T-cell (primary cell): Measurements from ENCODE around the gene ATXN7. TPM values are rescaled to one million over a fixed set of nuclear protein-coding genes. Genes with fewer than 3 reads are reported as not detected.
A peak's percentile ranks its signal among the peaks of the same experiment; 100 is the strongest.

ENCODE experiments used
- ATAC-seq, 4 experiments: fragments of 200-7000 bp in 3 of 4; fragments of 150-1000 bp in 1 of 4; cut with Tn5 transposase; replicated peaks in 1 of 4; 1 replicate in 3 of 4; 2 replicates in 1 of 4; pipeline ENCODE4 v1.10.0; 2021; ENCODE audit warnings: moderate library complexity in 3 of 4, mild to moderate bottlenecking in 2 of 4, moderate number of reproducible peaks in 1 of 4
- CTCF ChIA-PET, 2 donors: fragments of 300-600 bp; sonication (Branson Sonifier 250); formaldehyde crosslinking; loops; one replicate each; lab custom pipeline; 2022; ENCODE audit warnings: antibody characterized with exemption in 2 of 2; lab: Charles Lee
- POLR2A ChIA-PET, 2 donors: fragments of 300-600 bp; sonication (Branson Sonifier 250); formaldehyde crosslinking; loops; one replicate each; lab custom pipeline; 2022; ENCODE audit warnings: antibody characterized with exemption in 2 of 2; lab: Charles Lee
- DNase-seq, 35 experiments: peaks; one replicate each; pipeline versions ENCODE4 v3.0.0 to v3.0.0-alpha.2; 2013 to 2023
- H3K27ac ChIP-seq: one replicate; pipeline ENCODE4 v1.5.1; 2013; ENCODE audit warnings: low read length
- H3K27me3 ChIP-seq, 2 experiments: replicated peaks in 1 of 2; 1 replicate in 1 of 2; 2 replicates in 1 of 2; pipeline versions ENCODE4 v1.6.1 to v1.7.0; 2013; ENCODE audit warnings: low read length in 1 of 2, mixed read lengths in 1 of 2; ENCODE audit not compliant: control insufficient read depth in 2 of 2, insufficient read depth in 2 of 2; ENCODE audit errors: extremely low read depth in 1 of 2
- H3K36me3 ChIP-seq, 2 donors: 1 replicate in 1 of 2; 2 replicates in 1 of 2; pipeline versions ENCODE4 v1.6.1 to v1.7.0; 2013; ENCODE audit warnings: low read length in 1 of 2; ENCODE audit not compliant: control insufficient read depth in 2 of 2, insufficient read depth in 1 of 2; ENCODE audit errors: extremely low read depth in 1 of 2
- H3K4me1 ChIP-seq, 2 experiments: 1 replicate in 1 of 2; 2 replicates in 1 of 2; pipeline versions ENCODE4 v1.6.1 to v1.7.0; 2013; ENCODE audit warnings: low read length in 2 of 2, mixed read lengths in 1 of 2; ENCODE audit not compliant: insufficient read depth in 2 of 2, control insufficient read depth in 1 of 2; ENCODE audit errors: extremely low read depth in 1 of 2
- H3K4me3 ChIP-seq, 2 donors: 1 replicate in 1 of 2; 2 replicates in 1 of 2; pipeline versions ENCODE4 v1.5.1 to v1.7.0; 2013; ENCODE audit warnings: mild to moderate bottlenecking in 2 of 2, low read length in 1 of 2, moderate library complexity in 1 of 2; ENCODE audit not compliant: control insufficient read depth in 1 of 2; ENCODE audit errors: extremely low read depth in 1 of 2
- H3K9me3 ChIP-seq: 2 replicates; pipeline ENCODE4 v1.7.0; 2013
- H3K27ac Mint-ChIP-seq, 2 donors: one replicate each; pipeline ENCODE4 v1.8.0; 2020 to 2021; ENCODE audit warnings: mild to moderate bottlenecking in 2 of 2, mixed read lengths in 2 of 2
- H3K27me3 Mint-ChIP-seq, 2 donors: one replicate each; pipeline ENCODE4 v1.8.0; 2021 to 2022; ENCODE audit warnings: mixed read lengths in 2 of 2
- H3K36me3 Mint-ChIP-seq: one replicate; pipeline ENCODE4 v1.8.0; 2021; ENCODE audit warnings: mixed read lengths
- H3K4me1 Mint-ChIP-seq, 3 donors: one replicate each; pipeline ENCODE4 v1.8.0; 2020 to 2022; ENCODE audit warnings: mixed read lengths in 3 of 3, mild to moderate bottlenecking in 1 of 3
- H3K4me3 Mint-ChIP-seq, 3 donors: one replicate each; pipeline ENCODE4 v1.8.0; 2020 to 2022; ENCODE audit warnings: mild to moderate bottlenecking in 3 of 3, mixed read lengths in 3 of 3, moderate library complexity in 3 of 3
- H3K9me3 Mint-ChIP-seq, 3 donors: one replicate each; pipeline ENCODE4 v1.8.0; 2020 to 2022; ENCODE audit warnings: mixed read lengths in 3 of 3
- WGBS: methylation state at CpG from one replicate; pipeline ENCODE4 v1.1.5; 2013; ENCODE audit warnings: missing lambda C conversion rate; ENCODE audit not compliant: insufficient coverage; 5-methylcytosine and 5-hydroxymethylcytosine counted together
- total RNA-seq, 35 experiments: library from RNA in 6 of 35; stranded (reverse) in 6 of 35; fragments of 120-200 nt in 1 of 35; gene quantifications; one replicate each; pipeline versions ENCODE4 v1.2.1 to v1.2.4 and lab custom pipeline; 2013 to 2026

ATXN7 gene
- total RNA-seq, 5 donors from 2014 or later (not counting 1 experiment from before 2014, with no cell fraction given), result 110 to 231 (median 123) TPM

DNA sequence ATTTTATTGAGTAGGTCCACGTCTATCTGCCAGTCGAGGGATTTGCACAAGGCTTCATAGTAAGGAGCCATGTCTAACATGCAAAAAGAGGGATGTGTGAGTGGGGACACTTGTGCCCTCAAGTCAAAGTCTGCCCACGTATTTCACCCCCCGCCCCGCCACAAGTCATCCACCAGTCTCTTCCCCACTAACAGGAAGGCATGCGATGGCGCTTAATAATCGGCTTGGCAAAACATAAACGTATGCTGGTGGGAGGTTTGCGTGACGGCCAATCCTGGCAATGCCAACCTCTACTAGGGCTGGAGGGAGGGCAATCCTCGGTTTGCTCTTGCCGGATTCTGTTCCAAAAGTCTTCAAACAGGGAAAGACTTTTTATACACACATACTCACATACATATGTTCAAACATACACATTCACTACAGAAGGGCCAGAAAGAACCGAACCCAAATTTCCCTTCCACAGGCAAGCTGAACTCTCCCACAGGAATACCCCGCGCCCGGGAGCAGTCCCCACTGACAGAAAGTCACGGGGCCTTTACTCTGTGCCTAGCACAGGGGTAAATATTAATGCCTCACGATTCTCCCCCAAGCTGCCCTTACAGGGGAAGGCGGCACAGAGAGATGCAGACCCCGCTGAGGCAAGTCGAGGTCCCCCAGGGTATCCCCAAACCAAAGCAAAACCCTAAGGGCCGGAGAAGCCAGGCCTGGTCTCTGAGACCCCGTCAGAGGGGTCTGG is 159.0 kb downstream of the ATXN7 start:
- ChIA-PET POLR2A (interaction anchor here in 1 of 2 donors (0.7 to 1.1 kb wide), 2 partner anchors 14 to 46 kb away, joined by 3 to 4 read pairs; no protein-coding TSS in a partner anchor), CTCF (interaction anchor here (0.6 to 1.8 kb wide), 21 partner anchors 11 to 428 kb away, joined by 3 to 16 read pairs (median 4); no protein-coding TSS in a partner anchor)
- Histone ChIP-seq H3K4me1 (peaks cover 10 to 26% of the 10 kb centered on the region in 2 experiments), H3K27me3 (no peaks in the 10 kb centered on the region), H3K36me3 (peaks cover 0 to 35% of the 10 kb centered on the region in 2 donors), H3K4me3 (peak overlapping the region; percentile 75 to 85), H3K27ac (peak overlapping the region; percentile 62), H3K9me3 (no peaks in the 10 kb centered on the region)
- WGBS, result 5% methylated on average over 13 of the region's 24 CpGs
- peaks cover 19% of the 10 kb centered on the region for H3K36me3 Mint-ChIP-seq
- H3K27ac Mint-ChIP-seq, result peak overlapping the region; percentile 87 to 93
- no peaks in the 10 kb centered on the region for H3K9me3 Mint-ChIP-seq
- peaks cover 6 to 9% of the 10 kb centered on the region in 2 donors for H3K27me3 Mint-ChIP-seq
- ATAC-seq (peak in 3 of 4 experiments; percentile 1 to 11 (median 3)), DNase-seq (peak in 11 of 35 experiments; percentile 0 to 27 (median 5))
- peaks cover 34 to 44% (median 40%) of the 10 kb centered on the region in 3 donors for H3K4me1 Mint-ChIP-seq
- peak overlapping the region; percentile 88 for H3K4me3 Mint-ChIP-seq

DNA sequence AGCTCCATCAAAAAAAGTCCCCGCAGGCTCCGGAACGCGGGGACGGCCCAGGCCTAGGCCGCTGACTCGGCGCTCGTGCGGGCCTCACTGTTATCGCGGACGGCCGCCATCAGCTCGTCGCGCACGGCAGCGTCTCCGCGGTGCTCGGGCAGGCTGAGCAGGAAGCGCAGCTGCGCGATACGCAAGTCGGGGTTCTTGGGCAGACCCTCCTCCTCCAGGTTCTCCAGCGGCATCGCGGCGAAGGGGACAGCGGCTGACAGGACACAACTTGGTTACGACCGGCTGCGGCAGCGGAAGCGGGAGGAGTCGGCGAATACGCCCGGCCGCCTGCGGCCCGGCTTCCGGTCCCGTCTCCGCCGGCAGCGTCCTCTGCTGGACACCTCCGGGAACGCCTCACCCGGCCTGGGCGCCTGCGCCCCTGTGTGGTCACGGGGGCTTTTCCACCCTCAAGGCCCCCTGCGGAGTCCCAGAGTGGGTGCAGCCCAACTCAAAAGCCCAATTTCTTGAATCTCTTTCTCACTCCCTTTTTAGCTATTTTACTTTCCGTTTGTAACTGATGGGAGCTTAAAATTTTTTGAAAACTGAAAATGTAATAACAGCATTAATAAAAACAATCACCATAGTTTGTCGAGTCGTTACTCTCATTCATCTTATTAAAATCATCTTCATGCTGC is 159.7 kb downstream of the ATXN7 start, which contains the start of gene PSMD6:
TSS of gene PSMD6 (minus strand) at position 308 of the 674 bp plus-strand sequence. CDS start at position 233, 75 bp downstream.
- Mint-ChIP-seq H3K27me3 (peaks cover 13 to 16% of the 10 kb centered on the region in 2 donors), H3K4me3 (peak within 1 kb of the TSS; percentile 88), H3K4me1 (peaks cover 34 to 39% (median 38%) of the 10 kb centered on the region in 3 donors), H3K36me3 (peaks cover 12% of the 10 kb centered on the region), H3K27ac (peak within 1 kb of the TSS; percentile 87 to 93), H3K9me3 (no peaks in the 10 kb centered on the region)
- WGBS, result under 1% methylated on average over 56 of the region's 59 CpGs
- ChIA-PET CTCF (interaction anchor here (0.6 to 1.8 kb wide), 25 partner anchors 11 to 464 kb away, joined by 3 to 16 read pairs (median 4); no protein-coding TSS in a partner anchor), POLR2A (interaction anchor here (0.7 to 1.1 kb wide), 4 partner anchors 11 to 55 kb away, joined by 3 to 5 read pairs (median 4); no protein-coding TSS in a partner anchor)
- H3K27ac ChIP-seq, result peak within 1 kb of the TSS; percentile 69
- peak within 1 kb of the TSS; percentile 75 to 85 for H3K4me3 ChIP-seq
- H3K36me3 ChIP-seq, result peaks cover 0 to 28% of the 10 kb centered on the region in 2 donors
- ATAC-seq, result peak; percentile 93 to 97 (median 96)
- H3K9me3 ChIP-seq, result no peaks in the 10 kb centered on the region
- DNase-seq, result peak; percentile 77 to 97 (median 88)
- peaks cover 10 to 26% of the 10 kb centered on the region in 2 experiments for H3K4me1 ChIP-seq
- no peaks in the 10 kb centered on the region for H3K27me3 ChIP-seq

DNA sequence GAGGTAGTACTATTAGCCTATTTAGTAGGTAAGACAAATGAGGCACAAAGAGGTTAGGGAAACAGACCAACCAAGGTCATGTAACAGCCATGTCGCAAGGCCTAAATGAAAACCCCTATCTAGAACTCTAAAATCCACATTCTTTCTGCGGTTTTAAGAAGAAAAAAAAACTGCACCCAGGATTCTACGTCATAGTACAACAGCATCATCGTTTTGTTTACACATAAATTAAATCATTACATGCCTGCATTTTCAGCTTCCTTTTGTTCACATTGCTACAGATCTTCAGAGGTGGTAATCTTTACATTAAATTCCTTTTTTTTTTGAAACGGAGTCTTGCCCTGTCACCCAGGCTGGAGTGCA is 160.2 kb downstream of the ATXN7 start:
- peaks cover 0 to 24% of the 10 kb centered on the region in 2 donors for H3K36me3 ChIP-seq
- ChIA-PET POLR2A (interaction anchor here in 1 of 2 donors (0.9 to 1.0 kb wide), 2 partner anchors 11 to 55 kb away, joined by 3 to 5 read pairs; no protein-coding TSS in a partner anchor), CTCF (interaction anchor here (0.6 to 1.8 kb wide), 18 partner anchors 12 to 464 kb away, joined by 3 to 16 read pairs (median 4); no protein-coding TSS in a partner anchor)
- Mint-ChIP-seq H3K27ac (peak overlapping the region; percentile 87 to 93), H3K4me3 (peak overlapping the region; percentile 88), H3K36me3 (peaks cover 8% of the 10 kb centered on the region), H3K4me1 (peaks cover 34 to 39% (median 38%) of the 10 kb centered on the region in 3 donors), H3K27me3 (peaks cover 18 to 21% of the 10 kb centered on the region in 2 donors), H3K9me3 (no peaks in the 10 kb centered on the region)
- no peaks in the 10 kb centered on the region for H3K27me3 ChIP-seq
- no peak for DNase-seq
- 93% methylated on average over 3 of the region's 5 CpGs for WGBS
- H3K4me3 ChIP-seq, result peak overlapping the region in 1 of 2 donors; percentile 75
- ATAC-seq, result no peak
- H3K4me1 ChIP-seq, result peaks cover 10 to 26% of the 10 kb centered on the region in 2 experiments
- no peaks in the 10 kb centered on the region for H3K9me3 ChIP-seq
- peak overlapping the region; percentile 69 for H3K27ac ChIP-seq

DNA sequence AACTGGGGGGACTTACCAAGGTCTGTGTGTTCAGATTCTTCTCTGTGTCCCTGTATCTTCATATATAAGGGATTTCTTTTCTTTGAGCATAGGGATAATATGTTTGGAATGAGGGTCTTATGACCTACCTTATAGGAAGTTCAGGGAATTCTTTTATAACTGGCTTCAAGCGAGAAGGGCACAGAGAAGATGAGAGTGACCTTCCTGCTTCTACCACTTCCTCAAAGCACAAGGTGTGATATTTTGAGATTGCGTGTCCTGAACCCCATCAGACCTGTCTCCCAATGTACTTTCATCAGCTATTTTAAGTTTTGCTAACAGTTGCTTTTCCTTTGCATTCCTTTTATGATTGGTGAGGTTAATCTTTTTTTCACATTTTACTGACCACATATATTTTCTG is 162.7 kb downstream of the ATXN7 start:
- no peak overlapping the region for H3K4me3 ChIP-seq
- POLR2A ChIA-PET, result no interaction called here
- peaks cover 10 to 28% of the 10 kb centered on the region in 2 experiments for H3K4me1 ChIP-seq
- no peak overlapping the region for H3K27ac Mint-ChIP-seq
- H3K36me3 Mint-ChIP-seq, result no peaks in the 10 kb centered on the region
- CTCF ChIA-PET, result interaction anchor here (1.0 to 1.2 kb wide), 2 partner anchors 47 to 459 kb away, joined by 3 read pairs; no protein-coding TSS in a partner anchor
- no peak overlapping the region for H3K4me3 Mint-ChIP-seq
- H3K27me3 ChIP-seq, result peaks cover 0 to 3% of the 10 kb centered on the region in 2 experiments
- ATAC-seq (no peak), DNase-seq (no peak)
- H3K27me3 Mint-ChIP-seq, result peaks cover 25% of the 10 kb centered on the region in 2 donors
- peaks cover 29 to 34% (median 29%) of the 10 kb centered on the region in 3 donors for H3K4me1 Mint-ChIP-seq
- no CpG with 5 or more reads among the region's 2 CpGs for WGBS
- H3K9me3 ChIP-seq, result no peaks in the 10 kb centered on the region
- no peak overlapping the region for H3K27ac ChIP-seq
- peaks cover 0 to 5% of the 10 kb centered on the region in 2 donors for H3K36me3 ChIP-seq
- no peaks in the 10 kb centered on the region for H3K9me3 Mint-ChIP-seq

DNA sequence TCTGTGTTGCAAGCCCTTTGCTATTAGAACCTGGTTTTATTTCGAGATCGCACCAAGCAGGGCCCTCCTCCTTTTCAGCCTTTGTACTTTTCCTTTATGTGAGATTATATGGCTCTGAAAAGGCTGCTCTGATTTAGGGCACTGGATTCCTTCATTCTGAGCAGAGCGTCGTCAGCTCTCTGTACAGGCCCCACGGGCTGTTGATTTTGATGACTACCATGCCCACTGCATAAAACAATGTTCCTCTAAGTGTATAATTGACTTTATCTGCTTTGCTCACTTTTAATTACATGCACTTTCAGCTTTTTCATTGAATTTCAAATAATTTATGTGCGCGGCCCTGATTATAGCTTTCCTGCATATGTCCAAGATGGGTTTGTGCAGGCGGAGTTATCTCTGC is 164.0 kb downstream of the ATXN7 start:
- H3K9me3 ChIP-seq, result no peaks in the 10 kb centered on the region
- no peak overlapping the region for H3K4me3 ChIP-seq
- peaks cover under 1 to 15% of the 10 kb centered on the region in 2 experiments for H3K4me1 ChIP-seq
- H3K27ac ChIP-seq, result no peak overlapping the region
- Mint-ChIP-seq H3K27ac (no peak overlapping the region), H3K36me3 (no peaks in the 10 kb centered on the region), H3K4me3 (no peak overlapping the region), H3K27me3 (peaks cover 25% of the 10 kb centered on the region in 2 donors), H3K9me3 (no peaks in the 10 kb centered on the region), H3K4me1 (peaks cover 16 to 22% (median 17%) of the 10 kb centered on the region in 3 donors)
- WGBS, result 100% methylated on average over 3 of the region's 8 CpGs
- ATAC-seq (no peak), DNase-seq (no peak)
- POLR2A ChIA-PET, result no interaction called here
- H3K36me3 ChIP-seq, result no peaks in the 10 kb centered on the region
- CTCF ChIA-PET, result interaction anchor here (0.8 to 1.2 kb wide), 5 partner anchors 13 to 458 kb away, joined by 3 to 4 read pairs (median 3); no protein-coding TSS in a partner anchor
- peaks cover 0 to 3% of the 10 kb centered on the region in 2 experiments for H3K27me3 ChIP-seq
